PC-3 (cell line): ENCODE data around the gene ETV6.

Source experiments
- EZH2 ChIP-seq: fragments of 300-600 bp; sonication (generic); IDR thresholded peaks from one replicate; pipeline ENCODE4 v1.6.1; 2017; ENCODE audit warnings: antibody characterized with exemption, mild to moderate bottlenecking, low read length; ENCODE audit not compliant: unreplicated experiment
- TF ChIP-seq, protein P1 (sequence below): fragments of 300-600 bp; sonication (generic); conservative IDR thresholded peaks from 2 replicates; pipeline ENCODE4 v1.5.1; 2017; ENCODE audit warnings: antibody characterized with exemption, low read depth, mild to moderate bottlenecking, low read length

DNA sequence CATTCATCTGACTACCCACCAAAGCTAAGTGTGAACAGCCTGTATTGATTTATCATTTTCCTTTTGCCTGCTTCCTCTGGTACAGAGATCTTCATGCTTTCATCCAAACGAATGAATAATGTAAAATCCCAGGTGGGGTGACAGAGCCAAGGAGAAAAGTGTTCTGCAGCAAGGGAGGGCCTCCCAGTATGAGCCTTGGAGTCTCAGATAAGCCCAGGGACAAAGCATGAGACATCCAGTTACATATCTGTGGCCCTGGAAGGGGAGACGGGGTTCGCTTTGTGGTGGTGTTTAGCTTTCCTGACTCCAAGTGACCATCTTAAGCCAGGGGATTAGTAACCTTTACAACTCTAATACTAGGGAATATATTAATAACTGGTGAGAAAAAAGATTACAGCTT lies 177.1 kb downstream of the ETV6 start:
- TF ChIP-seq, protein P1, sequence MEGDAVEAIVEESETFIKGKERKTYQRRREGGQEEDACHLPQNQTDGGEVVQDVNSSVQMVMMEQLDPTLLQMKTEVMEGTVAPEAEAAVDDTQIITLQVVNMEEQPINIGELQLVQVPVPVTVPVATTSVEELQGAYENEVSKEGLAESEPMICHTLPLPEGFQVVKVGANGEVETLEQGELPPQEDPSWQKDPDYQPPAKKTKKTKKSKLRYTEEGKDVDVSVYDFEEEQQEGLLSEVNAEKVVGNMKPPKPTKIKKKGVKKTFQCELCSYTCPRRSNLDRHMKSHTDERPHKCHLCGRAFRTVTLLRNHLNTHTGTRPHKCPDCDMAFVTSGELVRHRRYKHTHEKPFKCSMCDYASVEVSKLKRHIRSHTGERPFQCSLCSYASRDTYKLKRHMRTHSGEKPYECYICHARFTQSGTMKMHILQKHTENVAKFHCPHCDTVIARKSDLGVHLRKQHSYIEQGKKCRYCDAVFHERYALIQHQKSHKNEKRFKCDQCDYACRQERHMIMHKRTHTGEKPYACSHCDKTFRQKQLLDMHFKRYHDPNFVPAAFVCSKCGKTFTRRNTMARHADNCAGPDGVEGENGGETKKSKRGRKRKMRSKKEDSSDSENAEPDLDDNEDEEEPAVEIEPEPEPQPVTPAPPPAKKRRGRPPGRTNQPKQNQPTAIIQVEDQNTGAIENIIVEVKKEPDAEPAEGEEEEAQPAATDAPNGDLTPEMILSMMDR: no peak
- TF ChIP-seq EZH2: no peak
